ES-I3 (cell line): ENCODE measurements around the gene RNU5D-1.
"Not testable (repeated sequence)": the region's sequence is repeated elsewhere in the genome, so short reads cannot be mapped to it uniquely, and the experiment has no call there.

ENCODE experiments used
- H3K36me3 ChIP-seq: 2 replicates; pipeline ENCODE4 v1.6.1; 2013; ENCODE audit warnings: mild to moderate bottlenecking, low read length, control low read depth, moderate library complexity; ENCODE audit not compliant: insufficient read depth
- H3K4me1 ChIP-seq: 2 replicates; pipeline ENCODE4 v1.6.1; 2013; ENCODE audit warnings: mild to moderate bottlenecking, control low read depth, low read length; ENCODE audit not compliant: insufficient read depth
- H3K9ac ChIP-seq: 2 replicates; pipeline ENCODE4 v1.6.1; 2013; ENCODE audit warnings: low read depth, mild to moderate bottlenecking, low read length, moderate library complexity
- H3K9me3 ChIP-seq: 2 replicates; pipeline ENCODE4 v1.6.1; 2013; ENCODE audit warnings: mild to moderate bottlenecking, low read length, moderate library complexity; ENCODE audit not compliant: control insufficient read depth, insufficient read depth

The RNU5D-1 gene

GRCh38 chr1:44730741-44731512, at the start of gene RNU5D-1:
Gene RNU5D-1 (minus strand): TSS chr1:44731170.
- Histone ChIP-seq H3K9me3 (no peaks in the 10 kb centered on the region), H3K9ac (peak within 1 kb of the TSS; percentile 38), H3K36me3 (no peaks in the 10 kb centered on the region), H3K4me1 (no peaks in the 10 kb centered on the region; the same call in 1 of the 2 replicates)

DNA sequence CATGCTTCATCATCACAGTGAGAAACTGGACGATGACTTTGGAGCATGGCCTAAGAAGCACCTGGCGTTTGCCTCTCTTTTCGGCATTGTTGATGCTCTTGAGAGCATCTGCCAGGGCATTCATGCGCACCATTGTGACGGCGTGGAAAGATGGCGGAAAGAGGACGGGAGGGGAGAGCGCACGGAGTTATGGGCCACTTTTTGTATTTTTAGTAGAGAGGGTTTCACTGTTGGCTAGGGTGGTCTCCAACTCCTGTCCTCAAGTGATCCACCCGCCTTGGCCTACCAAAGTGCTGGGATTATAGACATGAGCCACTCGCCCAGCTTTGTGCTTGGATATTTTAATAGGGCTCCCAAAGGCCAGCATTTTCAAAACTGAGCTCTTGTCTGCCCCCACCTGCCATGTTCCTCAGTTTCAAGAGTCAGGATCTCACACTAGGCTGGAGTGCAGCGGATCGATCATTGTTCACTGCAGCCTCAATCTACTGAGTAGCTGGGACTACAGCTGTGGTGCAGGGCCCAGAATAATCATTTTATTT, 49.7 kb upstream of the RNU5D-1 start:
- Histone ChIP-seq H3K4me1 (peaks cover 12% of the 10 kb centered on the region), H3K9ac (no peak overlapping the region), H3K36me3 (peaks cover 33% of the 10 kb centered on the region), H3K9me3 (no peaks in the 10 kb centered on the region)

- H3K4me1 ChIP-seq, result peaks cover 5% of the 10 kb centered on the region
Observed at GRCh38 chr1:44778705-44779576, 48.0 kb upstream of the RNU5D-1 start.

GRCh38 chr1:44777969-44778635, 47.1 kb upstream of the RNU5D-1 start:
- Histone ChIP-seq H3K4me1 (no peaks in the 10 kb centered on the region; the same call in 1 of the 2 replicates), H3K9me3 (no peaks in the 10 kb centered on the region), H3K36me3 (peaks cover 33% of the 10 kb centered on the region), H3K9ac (no peak overlapping the region)

More at GRCh38 chr1:44778705-44779576, 48.0 kb upstream of the RNU5D-1 start:
- H3K9me3 ChIP-seq, result no peaks in the 10 kb centered on the region
- H3K36me3 ChIP-seq, result peaks cover 33% of the 10 kb centered on the region
- H3K9ac ChIP-seq, result no peak overlapping the region

- H3K4me1 ChIP-seq, result no peaks in the 10 kb centered on the region; the same call in 1 of the 2 replicates
- peaks cover 33% of the 10 kb centered on the region for H3K36me3 ChIP-seq
Observed at GRCh38 chr1:44777547-44777946, 46.6 kb upstream of the RNU5D-1 start.

DNA sequence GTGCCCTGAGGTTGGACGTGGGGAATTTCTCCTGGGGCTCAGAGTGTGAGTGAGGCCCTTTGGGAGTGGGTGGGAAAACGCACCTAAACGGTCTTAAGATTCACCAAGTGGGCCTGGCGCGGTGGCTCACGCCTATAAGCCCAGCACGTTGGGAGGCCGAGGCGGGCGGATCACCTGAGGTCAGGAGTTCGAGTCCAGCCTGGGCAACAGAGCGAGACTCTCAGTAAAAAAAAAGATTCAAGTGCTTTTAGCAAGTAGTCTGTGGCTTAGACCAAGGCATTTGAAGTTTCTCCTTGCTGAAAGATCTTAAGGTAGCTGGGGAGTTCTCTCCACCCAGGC, 45.7 kb upstream of the RNU5D-1 start:
- H3K9ac ChIP-seq, result peak overlapping the region; percentile 80
- H3K4me1 ChIP-seq, result no peaks in the 10 kb centered on the region; the same call in 1 of the 2 replicates
- no peaks in the 10 kb centered on the region for H3K9me3 ChIP-seq
- H3K36me3 ChIP-seq, result peaks cover 33% of the 10 kb centered on the region

More at GRCh38 chr1:44777547-44777946, 46.6 kb upstream of the RNU5D-1 start:
- no peak overlapping the region for H3K9ac ChIP-seq
- H3K9me3 ChIP-seq, result no peaks in the 10 kb centered on the region

GRCh38 chr1:44775930-44776729, 45.2 kb upstream of the RNU5D-1 start:
- H3K36me3 ChIP-seq, result peaks cover 33% of the 10 kb centered on the region
- H3K9me3 ChIP-seq, result no peaks in the 10 kb centered on the region
- no peaks in the 10 kb centered on the region; the same call in 1 of the 2 replicates for H3K4me1 ChIP-seq
- H3K9ac ChIP-seq, result peak overlapping the region; percentile 80

- H3K36me3 ChIP-seq, result peaks cover 33% of the 10 kb centered on the region
Observed at GRCh38 chr1:44775078-44775929, 44.3 kb upstream of the RNU5D-1 start, which contains the start of gene RPS8. Gene RPS8 (plus strand): TSS chr1:44775540. CDS start chr1:44775597, 57 bp downstream.

DNA sequence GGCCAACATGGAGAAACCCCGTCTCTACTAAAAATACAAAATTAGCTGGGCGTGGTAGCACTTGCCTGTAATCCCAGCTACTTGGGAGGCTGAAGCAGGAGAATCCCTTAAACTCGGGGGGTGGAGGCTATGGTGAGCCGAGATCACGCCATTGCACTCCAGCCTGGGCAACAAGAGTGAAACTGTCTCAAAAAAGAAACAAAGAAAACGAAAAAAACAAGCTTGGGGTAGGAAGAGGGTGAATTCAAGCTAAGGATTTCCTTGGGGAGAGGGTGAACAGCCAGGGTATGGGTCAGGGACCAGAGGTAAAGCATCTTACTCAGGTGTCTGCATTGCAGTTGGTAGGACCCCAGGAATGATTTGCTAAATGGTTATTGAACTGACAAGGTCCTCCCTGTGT, 35.5 kb upstream of the RNU5D-1 start:
- H3K9me3 ChIP-seq, H3K9ac ChIP-seq, H3K36me3 ChIP-seq, H3K4me1 ChIP-seq: not testable (repeated sequence)

More at GRCh38 chr1:44775078-44775929, 44.3 kb upstream of the RNU5D-1 start, which contains the start of gene RPS8:
- peak within 1 kb of the TSS; percentile 80 for H3K9ac ChIP-seq
- H3K4me1 ChIP-seq, result no peaks in the 10 kb centered on the region; the same call in 1 of the 2 replicates
- no peaks in the 10 kb centered on the region for H3K9me3 ChIP-seq

DNA sequence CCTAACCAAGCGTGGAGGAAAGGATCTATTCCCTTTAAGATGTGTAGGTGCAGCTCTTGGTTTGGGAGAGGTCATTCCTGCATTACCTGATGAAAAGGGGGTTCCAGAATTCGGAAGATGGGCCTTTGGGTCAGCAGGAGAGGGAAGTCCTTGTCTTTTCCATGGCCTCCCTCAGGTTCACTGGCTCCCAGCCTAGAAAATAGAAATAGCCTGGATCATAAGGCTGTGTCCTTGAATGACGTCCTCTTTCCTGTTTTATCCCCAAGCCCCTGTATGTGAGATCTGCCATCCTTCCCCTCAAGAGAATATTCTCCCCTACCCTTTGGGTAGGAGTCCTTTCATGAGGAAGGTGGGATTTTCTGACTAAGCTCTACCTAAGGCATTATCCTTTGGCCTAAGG, 29.9 kb upstream of the RNU5D-1 start:
- Histone ChIP-seq H3K9ac (no peak overlapping the region), H3K4me1 (no peaks in the 10 kb centered on the region), H3K36me3 (peaks cover 34% of the 10 kb centered on the region), H3K9me3 (no peaks in the 10 kb centered on the region)

DNA sequence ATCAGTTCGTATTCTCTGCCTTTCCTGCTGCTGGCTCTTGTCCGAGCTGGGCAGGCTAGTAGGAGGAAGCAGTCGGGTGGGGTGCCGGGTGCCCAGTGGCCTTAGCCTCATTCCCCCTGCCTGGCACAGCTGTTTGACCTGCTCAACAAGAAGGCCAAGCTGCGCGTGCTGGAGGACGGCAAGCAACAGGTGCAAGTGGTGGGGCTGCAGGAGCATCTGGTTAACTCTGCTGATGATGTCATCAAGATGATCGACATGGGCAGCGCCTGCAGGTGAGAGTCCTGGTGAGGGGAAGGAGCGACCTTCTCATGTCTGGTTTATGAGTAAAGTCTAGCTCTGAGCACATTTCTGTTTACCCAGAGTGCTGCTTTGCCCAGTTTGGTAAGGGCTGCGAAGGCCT, 28.1 kb upstream of the RNU5D-1 start:
- H3K36me3 ChIP-seq, result peaks cover 49% of the 10 kb centered on the region
- no peaks in the 10 kb centered on the region for H3K4me1 ChIP-seq
- no peak overlapping the region for H3K9ac ChIP-seq
- H3K9me3 ChIP-seq, result no peaks in the 10 kb centered on the region

DNA sequence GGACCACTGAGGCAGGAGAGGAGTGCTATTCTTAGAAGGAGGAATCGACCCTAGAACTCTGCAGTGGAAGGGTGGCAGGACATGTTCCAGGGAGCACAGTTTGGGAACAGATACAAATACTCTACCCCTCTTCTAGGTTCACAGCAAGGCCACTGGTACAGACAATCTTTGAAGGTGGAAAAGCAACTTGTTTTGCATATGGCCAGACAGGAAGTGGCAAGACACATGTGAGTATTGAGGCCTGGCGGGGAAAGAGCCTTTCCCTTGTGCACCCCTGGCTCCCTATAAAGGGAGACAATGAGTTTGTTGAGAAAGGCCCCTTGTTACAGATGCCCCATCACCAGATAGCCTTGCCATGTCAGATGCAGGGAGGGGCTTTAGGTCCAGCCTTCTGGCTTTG, 26.4 kb upstream of the RNU5D-1 start:
- Histone ChIP-seq H3K9ac (no peak overlapping the region), H3K36me3 (peaks cover 49% of the 10 kb centered on the region), H3K9me3 (no peaks in the 10 kb centered on the region)

GRCh38 chr1:44747878-44748277, 16.9 kb upstream of the RNU5D-1 start:
- Histone ChIP-seq H3K9me3 (no peaks in the 10 kb centered on the region), H3K4me1 (no peaks in the 10 kb centered on the region), H3K9ac (no peak overlapping the region), H3K36me3 (peaks cover 18% of the 10 kb centered on the region)

More for the DNA sequence above, 26.4 kb upstream of the RNU5D-1 start:
- H3K4me1 ChIP-seq, result no peaks in the 10 kb centered on the region
